Neuronal stem cell (in vitro differentiated cells): ENCODE results near the gene CCDC102A.

Source experiments
- DNase-seq: peaks from one replicate; pipeline ENCODE4 v3.0.0-alpha.2; 2013; ENCODE audit warnings: low spot score
- H2AFZ ChIP-seq: one replicate; pipeline ENCODE4 v1.6.1; 2013; ENCODE audit warnings: mild to moderate bottlenecking, low read length, inconsistent platforms
- H2AK5ac ChIP-seq: 2 replicates; pipeline ENCODE4 v1.6.1; 2013; ENCODE audit warnings: low read depth, mild to moderate bottlenecking, inconsistent platforms, low read length, moderate library complexity, mixed read lengths
- H2BK120ac ChIP-seq: 2 replicates; pipeline ENCODE4 v1.6.1; 2013; ENCODE audit warnings: low read depth, mild to moderate bottlenecking, inconsistent platforms, low read length, moderate library complexity, mixed read lengths
- H2BK12ac ChIP-seq: one replicate; pipeline ENCODE4 v1.6.1; 2013; ENCODE audit warnings: low read length, inconsistent platforms
- H2BK15ac ChIP-seq: 2 replicates; pipeline ENCODE4 v1.6.1; 2013; ENCODE audit warnings: mild to moderate bottlenecking, low read length, inconsistent platforms, mixed read lengths
- H2BK5ac ChIP-seq: one replicate; pipeline ENCODE4 v1.6.1; 2013; ENCODE audit warnings: inconsistent platforms, mild to moderate bottlenecking, low read length, moderate library complexity
- H3K14ac ChIP-seq: one replicate; pipeline ENCODE4 v1.6.1; 2013; ENCODE audit warnings: low read length, inconsistent platforms
- H3K18ac ChIP-seq: 2 replicates; pipeline ENCODE4 v1.6.1; 2013; ENCODE audit warnings: low read length, inconsistent platforms
- H3K23ac ChIP-seq: 2 replicates; pipeline ENCODE4 v1.6.1; 2013; ENCODE audit warnings: low read depth, mild to moderate bottlenecking, mixed read lengths, low read length, inconsistent platforms; ENCODE audit not compliant: poor library complexity
- H3K27ac ChIP-seq: replicated peaks from 3 replicates; pipeline ENCODE4 v1.5.1; 2013; ENCODE audit warnings: low read length, inconsistent platforms
- H3K27me3 ChIP-seq, 3 experiments: 2 replicates each; pipeline ENCODE4 v1.6.1; 2013; ENCODE audit warnings: low read length in 3 of 3, mild to moderate bottlenecking in 2 of 3, inconsistent platforms in 1 of 3, low read depth in 1 of 3, mixed read lengths in 1 of 3, moderate library complexity in 1 of 3; ENCODE audit not compliant: control insufficient read depth in 3 of 3, insufficient read depth in 3 of 3
- H3K36me3 ChIP-seq, 2 donors: replicated peaks in 1 of 2; 2 replicates each; pipeline ENCODE4 v1.6.1; 2013; ENCODE audit warnings: low read length in 2 of 2; ENCODE audit not compliant: control insufficient read depth in 2 of 2, insufficient read depth in 2 of 2
- H3K4ac ChIP-seq: 2 replicates; pipeline ENCODE4 v1.6.1; 2013; ENCODE audit warnings: inconsistent platforms, mild to moderate bottlenecking, low read length, moderate library complexity
- H3K4me1 ChIP-seq, 2 donors: 1 replicate in 1 of 2; 2 replicates in 1 of 2; pipeline ENCODE4 v1.6.1; 2013; ENCODE audit warnings: low read length in 2 of 2, low read depth in 1 of 2; ENCODE audit not compliant: control insufficient read depth in 2 of 2, insufficient read depth in 1 of 2
- H3K4me2 ChIP-seq: one replicate; pipeline ENCODE4 v1.6.1; 2013; ENCODE audit warnings: mild to moderate bottlenecking, low read length, inconsistent platforms; ENCODE audit not compliant: insufficient read depth, poor library complexity, severe bottlenecking
- H3K4me3 ChIP-seq, 2 donors: 2 replicates each; pipeline ENCODE4 v1.5.1; 2013; ENCODE audit warnings: low read length in 2 of 2, mild to moderate bottlenecking in 2 of 2, inconsistent platforms in 1 of 2, moderate library complexity in 1 of 2
- H3K79me1 ChIP-seq: one replicate; pipeline ENCODE4 v1.6.1; 2013; ENCODE audit warnings: low read depth, mild to moderate bottlenecking, inconsistent platforms, low read length, moderate library complexity
- H3K9ac ChIP-seq: one replicate; pipeline ENCODE4 v1.6.1; 2013; ENCODE audit warnings: mild to moderate bottlenecking, low read depth, low read length, inconsistent platforms; ENCODE audit not compliant: poor library complexity
- H3K9me3 ChIP-seq, 2 donors: replicated peaks in 1 of 2; 2 replicates each; pipeline versions ENCODE3 to v1.6.1; 2013; ENCODE audit warnings: low read length in 2 of 2, mild to moderate bottlenecking in 2 of 2, inconsistent platforms in 1 of 2, low read depth in 1 of 2, mixed read lengths in 1 of 2, moderate library complexity in 1 of 2; ENCODE audit not compliant: control insufficient read depth in 2 of 2, insufficient read depth in 1 of 2
- H4K8ac ChIP-seq: one replicate; pipeline ENCODE4 v1.6.1; 2013; ENCODE audit warnings: low read depth, mild to moderate bottlenecking, inconsistent platforms, low read length, moderate library complexity
- H4K91ac ChIP-seq: one replicate; pipeline ENCODE4 v1.6.1; 2013; ENCODE audit warnings: low read length, low read depth, mild to moderate bottlenecking, inconsistent platforms; ENCODE audit not compliant: poor library complexity
- WGBS, 2 donors: extraction: QIAGEN DNeasy Blood & Tissue Kit; methylation state at CpG; one replicate each; pipeline ENCODE4 v1.1.7; 2013; ENCODE audit warnings: missing lambda C conversion rate in 2 of 2, mixed read lengths in 1 of 2; ENCODE audit not compliant: insufficient read length in 2 of 2, insufficient replicate concordance in 1 of 2; ENCODE audit errors: extremely low coverage in 2 of 2; 5-methylcytosine and 5-hydroxymethylcytosine counted together

CCDC102A gene

DNA sequence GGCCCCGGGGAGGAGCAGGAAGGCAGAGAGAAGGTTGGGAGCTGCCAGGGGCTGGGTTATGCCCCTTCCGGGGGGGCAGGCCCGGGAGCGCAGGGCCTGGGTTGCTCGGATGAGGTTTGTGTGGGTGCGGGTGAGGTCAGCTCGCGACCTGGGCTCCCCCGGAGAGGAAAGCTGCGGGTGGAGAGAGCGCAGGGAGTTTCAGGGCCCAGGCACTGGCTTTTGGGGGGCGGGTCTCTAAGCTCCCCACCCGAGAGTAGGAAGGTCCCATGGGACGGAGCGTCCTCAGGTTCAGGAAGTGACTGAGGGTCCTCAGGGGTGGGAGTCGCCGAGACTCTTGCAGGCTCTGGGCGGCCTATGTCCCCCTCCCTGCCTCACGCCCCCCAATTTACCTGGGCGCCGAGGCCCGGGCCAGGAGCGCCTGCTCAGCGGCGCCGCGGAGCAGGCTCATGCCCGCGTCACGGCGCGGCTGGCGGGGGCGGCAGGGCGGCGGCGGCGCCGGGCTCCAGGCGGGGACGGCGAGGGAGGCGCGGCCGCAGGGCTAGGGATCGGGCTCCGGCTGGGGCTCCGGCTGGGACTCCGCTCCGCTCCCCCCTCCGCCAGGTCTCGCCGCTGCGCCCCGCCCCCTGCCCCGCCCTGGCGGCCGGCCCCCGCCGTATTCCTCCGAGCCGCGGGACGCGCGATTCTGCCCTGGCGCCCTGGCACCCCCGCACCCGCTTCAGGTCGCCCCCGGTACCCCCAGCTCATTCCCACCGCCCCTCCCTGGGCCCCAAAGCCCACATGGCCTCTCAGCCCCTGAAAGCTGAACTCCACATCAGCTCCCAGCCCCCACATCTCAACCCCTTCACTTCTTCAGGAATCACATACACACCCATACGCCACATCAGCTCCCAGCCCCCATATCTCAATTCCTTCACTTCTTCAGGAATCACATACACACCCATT lies 50.2 kb downstream of the CCDC102A start, which contains the start of gene DOK4:
DOK4 (minus strand) TSS at position 578 of the 942 bp plus-strand sequence. CDS start 6,986 bp downstream, outside the sequence.
- Histone ChIP-seq H2BK120ac (peak within 1 kb of the TSS; percentile 81), H2AFZ (peak within 1 kb of the TSS; percentile 96), H2BK5ac (no peak within 1 kb of the TSS), H3K79me1 (peaks cover 9% of the 10 kb centered on the region), H3K27me3 (peaks cover 0 to 28% (median 3%) of the 10 kb centered on the region in 3 experiments), H4K91ac (no peak within 1 kb of the TSS), H2AK5ac (peak within 1 kb of the TSS; percentile 91), H3K14ac (peak within 1 kb of the TSS; percentile 72), H3K4ac (no peak within 1 kb of the TSS), H3K27ac (no peak within 1 kb of the TSS), H3K23ac (peak within 1 kb of the TSS; percentile 80), H3K36me3 (no peaks in the 10 kb centered on the region), H3K18ac (peak within 1 kb of the TSS; percentile 94), H3K9ac (peak within 1 kb of the TSS; percentile 81), H3K4me2 (peak within 1 kb of the TSS; percentile 73), H3K4me1 (peaks cover 9 to 11% of the 10 kb centered on the region in 2 donors), H4K8ac (peak within 1 kb of the TSS; percentile 70), H2BK15ac (peak within 1 kb of the TSS; percentile 77), H3K4me3 (peak within 1 kb of the TSS; percentile 46 to 90), H2BK12ac (peak within 1 kb of the TSS; percentile 84), H3K9me3 (peaks cover 3 to 7% of the 10 kb centered on the region in 2 donors)
- 100% methylated on average over 1 of the region's 73 CpGs; no CpG with 5 or more reads in 1 of the 2 donors for WGBS, 2 donors
- peak; percentile 63 for DNase-seq

DNA sequence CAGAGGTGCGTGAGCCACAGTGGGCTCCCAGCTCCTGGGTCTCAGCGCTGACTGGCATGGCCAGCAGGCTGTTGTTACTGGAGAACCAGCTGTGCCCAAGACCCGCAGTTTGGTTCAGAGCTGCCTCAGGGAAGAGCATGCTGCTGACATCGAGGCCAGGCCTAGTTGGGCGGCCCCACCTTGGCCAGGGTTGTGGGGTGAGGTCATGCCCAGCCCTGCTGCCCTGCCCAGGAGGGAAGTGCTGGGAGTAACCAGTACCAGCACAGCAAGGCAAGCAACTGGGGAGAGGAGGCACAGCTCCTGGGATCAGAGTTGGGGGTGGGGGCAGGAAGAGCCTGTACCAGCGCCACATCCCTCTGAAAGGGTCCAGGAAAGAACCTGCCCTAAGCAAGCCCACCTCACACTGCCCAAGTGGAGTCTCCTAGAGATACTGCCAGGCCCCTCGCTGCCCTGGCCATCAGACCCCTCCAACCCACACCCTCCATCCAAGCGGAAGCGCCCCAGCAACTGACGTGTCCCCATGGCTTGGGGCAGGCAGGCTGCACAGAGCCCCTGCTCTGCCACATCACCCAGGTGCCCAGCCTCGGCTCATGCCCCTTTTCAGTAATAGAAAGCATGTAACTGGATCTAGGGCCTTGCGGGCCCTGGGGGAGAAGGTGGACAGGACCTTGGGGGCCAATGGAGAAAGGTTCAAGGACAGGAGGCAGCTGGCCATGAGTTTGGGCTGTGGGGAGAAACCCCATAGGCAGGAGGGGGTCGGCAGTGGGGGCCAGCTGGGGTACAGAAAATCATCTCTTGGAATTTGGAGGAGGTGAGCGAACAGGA lies 51.1 kb downstream of the CCDC102A start:
- WGBS, 2 donors = no CpG with 5 or more reads among the region's 14 CpGs
- peak overlapping the region; percentile 24 for H2BK120ac ChIP-seq
- H3K36me3 ChIP-seq = no peaks in the 10 kb centered on the region

DNA sequence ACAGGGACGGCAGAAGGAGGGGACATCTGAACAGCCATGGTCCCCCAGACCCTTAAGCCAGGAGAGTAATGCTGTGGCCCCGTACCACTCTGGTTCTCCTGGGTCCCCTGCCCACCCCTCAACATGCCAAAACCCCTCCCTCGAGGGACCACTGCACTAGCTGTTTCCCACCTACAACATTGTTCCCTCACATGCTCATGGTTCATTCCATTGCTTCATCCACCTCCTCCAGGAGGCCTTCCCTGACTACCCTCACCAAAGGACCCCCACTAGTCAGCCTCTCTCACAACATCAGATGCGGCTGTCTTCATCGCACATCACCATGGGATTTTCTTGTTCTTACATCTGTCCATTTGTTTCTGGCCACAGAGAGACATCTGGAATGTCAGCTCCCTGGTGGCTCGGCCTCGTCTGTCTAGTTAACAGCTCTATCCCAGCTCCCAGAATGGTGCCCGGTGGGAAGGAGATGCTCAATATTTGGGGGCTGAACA lies 51.8 kb downstream of the CCDC102A start:
- Histone ChIP-seq H2AK5ac (peak overlapping the region; percentile 98), H2BK120ac (peak overlapping the region; percentile 24), H3K9ac (no peak overlapping the region), H3K27me3 (peaks cover 0 to 28% (median 3%) of the 10 kb centered on the region in 3 experiments), H4K91ac (no peak overlapping the region), H3K36me3 (no peaks in the 10 kb centered on the region), H2AFZ (no peak overlapping the region), H3K23ac (no peak overlapping the region), H2BK12ac (peak overlapping the region; percentile 94), H3K18ac (no peak overlapping the region), H3K79me1 (peaks cover 9% of the 10 kb centered on the region), H2BK15ac (no peak overlapping the region), H4K8ac (peak overlapping the region; percentile 43), H3K9me3 (peaks cover 3 to 5% of the 10 kb centered on the region in 2 donors), H3K14ac (no peak overlapping the region), H3K4me2 (no peak overlapping the region), H3K4ac (no peak overlapping the region), H3K4me3 (no peak overlapping the region), H3K4me1 (peaks cover 17 to 18% of the 10 kb centered on the region in 2 donors), H3K27ac (no peak overlapping the region), H2BK5ac (no peak overlapping the region)
- WGBS, 2 donors = no CpG with 5 or more reads among the region's 8 CpGs
- no peak for DNase-seq

More for the DNA sequence above, 51.1 kb downstream of the CCDC102A start:
- Histone ChIP-seq H3K18ac (peak overlapping the region; percentile 94), H3K14ac (peak overlapping the region; percentile 72), H3K23ac (peak overlapping the region; percentile 96), H2BK5ac (peak overlapping the region; percentile 46), H3K9me3 (peaks cover 3 to 7% of the 10 kb centered on the region in 2 donors), H2BK15ac (peak overlapping the region; percentile 77), H3K4ac (no peak overlapping the region), H4K8ac (no peak overlapping the region), H3K27ac (no peak overlapping the region), H2BK12ac (peak overlapping the region; percentile 43), H2AFZ (peak overlapping the region; percentile 96), H3K4me2 (peak overlapping the region; percentile 73), H2AK5ac (peak overlapping the region; percentile 91), H4K91ac (no peak overlapping the region), H3K4me1 (peaks cover 11 to 12% of the 10 kb centered on the region in 2 donors), H3K4me3 (peak overlapping the region; percentile 46 to 90), H3K27me3 (peaks cover 0 to 28% (median 3%) of the 10 kb centered on the region in 3 experiments), H3K9ac (peak overlapping the region; percentile 81), H3K79me1 (peaks cover 9% of the 10 kb centered on the region)
- no peak for DNase-seq
